Neural cell (in vitro differentiated cells): ENCODE measurements around the gene ACSL6. TPM values are rescaled to one million over a fixed set of nuclear protein-coding genes. Genes with fewer than 3 reads are reported as not detected.

Source experiments
- H2AFZ ChIP-seq: fragments of 200-600, 300-800 bp; sonication (generic), shearing (Covaris generic); 2 replicates; pipeline ENCODE4 v1.6.0; 2014; ENCODE audit warnings: low read depth, mild to moderate bottlenecking, antibody characterized with exemption, low read length, moderate library complexity
- H3F3A ChIP-seq: fragments of 200-600 bp; shearing (Covaris generic); 2 replicates; pipeline ENCODE4 v1.6.1; 2016; ENCODE audit warnings: mild to moderate bottlenecking, moderate library complexity, mixed read lengths, antibody characterized with exemption, low read length; ENCODE audit not compliant: insufficient read depth, poor library complexity, severe bottlenecking
- H3K27ac ChIP-seq: fragments of 200-600, 300-800 bp; sonication (generic), shearing (Covaris generic); 2 replicates; pipeline ENCODE4 v1.5.1; 2014; ENCODE audit warnings: mild to moderate bottlenecking, low read length, moderate library complexity
- H3K27me3 ChIP-seq: fragments of 300-800, 200-600 bp; sonication (generic), shearing (Covaris generic); 2 replicates; pipeline ENCODE4 v1.6.0; 2014; ENCODE audit warnings: mild to moderate bottlenecking, low read depth, low read length, moderate library complexity; ENCODE audit not compliant: insufficient read depth
- H3K36me3 ChIP-seq: fragments of 300-800, 200-600 bp; sonication (generic), shearing (Covaris generic); 2 replicates; pipeline ENCODE4 v1.5.1; 2014; ENCODE audit warnings: mild to moderate bottlenecking, antibody characterized with exemption, low read length, moderate library complexity; ENCODE audit not compliant: insufficient read depth
- H3K4me2 ChIP-seq: fragments of 300-800, 200-600 bp; sonication (generic), shearing (Covaris generic); 2 replicates; pipeline ENCODE4 v1.6.0; 2014; ENCODE audit warnings: mild to moderate bottlenecking, low read length
- H3K4me3 ChIP-seq: fragments of 300-800, 200-600 bp; sonication (generic), shearing (Covaris generic); 2 replicates; pipeline ENCODE4 v1.5.1; 2014; ENCODE audit warnings: mild to moderate bottlenecking, low read length, moderate library complexity
- H3K79me2 ChIP-seq: fragments of 200-600 bp; shearing (Covaris generic); replicated peaks from 2 replicates; pipeline ENCODE4 v1.6.0; 2014; ENCODE audit warnings: mild to moderate bottlenecking, low read length, moderate library complexity; ENCODE audit not compliant: insufficient read depth
- H3K9ac ChIP-seq: fragments of 300-800, 200-600 bp; sonication (generic), shearing (Covaris generic); 2 replicates; pipeline ENCODE4 v1.6.1; 2016; ENCODE audit warnings: mild to moderate bottlenecking, low read length, mixed read lengths
- H3K9me2 ChIP-seq: fragments of 200-600 bp; shearing (Covaris generic); 2 replicates; pipeline ENCODE4 v1.6.1; 2016; ENCODE audit warnings: mild to moderate bottlenecking, low read length, mixed read lengths; ENCODE audit not compliant: insufficient read depth
- H3K9me3 ChIP-seq: fragments of 200-600, 300-800 bp; sonication (generic), shearing (Covaris generic); 2 replicates; pipeline ENCODE4 v1.6.1; 2016; ENCODE audit warnings: mild to moderate bottlenecking, mixed run types, low read length, moderate library complexity, mixed read lengths
- H4K20me1 ChIP-seq: fragments of 200-600 bp; shearing (Covaris generic); 2 replicates; pipeline ENCODE4 v1.6.1; 2016; ENCODE audit warnings: mild to moderate bottlenecking, mixed run types; ENCODE audit not compliant: insufficient read depth
- EP300 ChIP-seq: fragments of 450-650 bp; conservative IDR thresholded peaks from 2 replicates; pipeline ENCODE4 v1.6.1; 2014; ENCODE audit warnings: antibody characterized with exemption, mild to moderate bottlenecking, moderate library complexity; ENCODE audit not compliant: poor library complexity, severe bottlenecking
- EZH2 ChIP-seq: fragments of 200-600, 300-800 bp; shearing (Covaris generic), sonication (generic); IDR thresholded peaks from 2 replicates; pipeline ENCODE4 v1.6.1; 2014; ENCODE audit warnings: antibody characterized with exemption, low read length, borderline replicate concordance, mild to moderate bottlenecking; ENCODE audit not compliant: insufficient read depth, poor library complexity, severe bottlenecking
- MXI1 ChIP-seq: fragments of 450-650 bp; conservative IDR thresholded peaks from 2 replicates; pipeline ENCODE4 v1.6.1; 2014; ENCODE audit warnings: antibody characterized with exemption, mild to moderate bottlenecking; ENCODE audit not compliant: poor library complexity, severe bottlenecking
- POLR2AphosphoS5 ChIP-seq: IDR thresholded peaks from 2 replicates; pipeline ENCODE4 v1.6.1; 2012
- RAD21 ChIP-seq: fragments of 450-650 bp; conservative IDR thresholded peaks from 2 replicates; pipeline ENCODE4 v1.6.1; 2014; ENCODE audit warnings: antibody characterized with exemption, mild to moderate bottlenecking, moderate library complexity
- SMC3 ChIP-seq: fragments of 450-650 bp; conservative IDR thresholded peaks from 2 replicates; pipeline ENCODE4 v1.6.1; 2014; ENCODE audit warnings: antibody characterized with exemption, mild to moderate bottlenecking, moderate library complexity; ENCODE audit not compliant: poor library complexity
- TAF1 ChIP-seq: IDR thresholded peaks from 2 replicates; pipeline ENCODE4 v1.6.1; 2012; ENCODE audit warnings: low read depth
- polyA plus RNA-seq: library from polyadenylated mRNA; depleted of rRNA; stranded (reverse); fragments of >200 nt; gene quantifications from 2 replicates; pipeline ENCODE4 v1.2.3, GENCODE V29; 2014
- TF ChIP-seq, protein P1 (sequence below): fragments of 450-650 bp; IDR thresholded peaks from 2 replicates; pipeline ENCODE4 v1.5.1; 2014; ENCODE audit warnings: antibody characterized with exemption, mild to moderate bottlenecking, moderate library complexity; ENCODE audit not compliant: poor library complexity, severe bottlenecking
- TF ChIP-seq, protein P2 (sequence below): IDR thresholded peaks from 2 replicates; pipeline ENCODE4 v1.6.1; 2012; ENCODE audit warnings: borderline replicate concordance

ACSL6 gene
- polyA plus RNA-seq, 1 donor from 2014 or later: 30.5 TPM

DNA sequence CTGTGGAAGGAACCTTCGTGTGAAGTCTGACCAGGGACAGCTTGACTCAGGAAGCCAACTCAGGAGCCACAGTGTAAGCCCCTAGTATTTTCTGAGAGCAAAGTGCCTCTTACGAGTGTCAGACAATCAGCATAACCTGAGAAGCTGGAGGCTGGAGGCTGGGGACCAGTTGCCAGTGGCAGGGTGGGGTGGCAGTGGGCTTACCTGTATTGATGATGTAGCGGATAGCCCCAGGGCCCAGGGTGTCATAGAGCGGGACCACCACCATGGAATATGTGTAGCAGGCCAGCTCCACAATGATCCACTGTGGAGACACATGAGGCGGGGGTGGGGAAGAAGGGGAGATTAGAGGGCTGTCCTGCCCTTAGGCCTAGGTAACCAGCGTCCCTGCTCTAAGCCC lies 22.9 kb downstream of the ACSL6 start:
- Histone ChIP-seq H3K27ac (no peak overlapping the region), H3K9me3 (no peaks in the 10 kb centered on the region), H3K27me3 (no peaks in the 10 kb centered on the region), H3K36me3 (no peaks in the 10 kb centered on the region), H3F3A (no peaks in the 10 kb centered on the region), H3K4me3 (no peak overlapping the region), H2AFZ (no peak overlapping the region), H3K79me2 (no peaks in the 10 kb centered on the region), H4K20me1 (no peaks in the 10 kb centered on the region), H3K9me2 (no peaks in the 10 kb centered on the region), H3K4me2 (no peak overlapping the region), H3K9ac (no peak overlapping the region)
- no peak for TF ChIP-seq EZH2

DNA sequence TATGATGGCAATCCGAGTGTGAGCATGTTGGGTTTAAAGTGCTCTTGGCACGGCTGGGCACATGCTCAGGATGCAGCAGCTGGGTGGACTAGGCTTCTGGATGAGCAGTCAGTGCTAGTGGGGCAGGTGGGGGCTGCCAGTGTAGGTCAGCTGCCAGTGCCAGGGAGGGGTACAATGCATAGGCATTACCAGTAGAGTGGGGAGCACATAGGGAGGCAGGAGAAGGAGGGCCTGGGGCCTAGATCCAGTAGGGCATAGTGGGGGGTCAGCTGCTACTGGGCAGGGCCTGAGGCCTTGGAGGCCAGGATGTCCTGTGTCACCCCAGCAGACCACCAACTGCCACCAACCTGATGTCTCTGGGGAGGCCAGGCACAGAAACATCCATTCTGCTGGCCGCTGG lies 24.2 kb downstream of the ACSL6 start:
- Histone ChIP-seq H3K79me2 (no peaks in the 10 kb centered on the region), H3K4me2 (no peak overlapping the region), H3K27me3 (no peaks in the 10 kb centered on the region), H3K9me3 (no peaks in the 10 kb centered on the region), H3K9ac (no peak overlapping the region), H2AFZ (no peak overlapping the region), H3F3A (no peaks in the 10 kb centered on the region), H3K27ac (no peak overlapping the region), H3K4me3 (no peak overlapping the region), H3K9me2 (no peaks in the 10 kb centered on the region), H3K36me3 (no peaks in the 10 kb centered on the region), H4K20me1 (no peaks in the 10 kb centered on the region)
- TF ChIP-seq SMC3 (no peak), TAF1 (no peak), POLR2AphosphoS5 (no peak), MXI1 (no peak), EZH2 (no peak), RAD21 (no peak), EP300 (no peak)
- TF ChIP-seq, protein P1, sequence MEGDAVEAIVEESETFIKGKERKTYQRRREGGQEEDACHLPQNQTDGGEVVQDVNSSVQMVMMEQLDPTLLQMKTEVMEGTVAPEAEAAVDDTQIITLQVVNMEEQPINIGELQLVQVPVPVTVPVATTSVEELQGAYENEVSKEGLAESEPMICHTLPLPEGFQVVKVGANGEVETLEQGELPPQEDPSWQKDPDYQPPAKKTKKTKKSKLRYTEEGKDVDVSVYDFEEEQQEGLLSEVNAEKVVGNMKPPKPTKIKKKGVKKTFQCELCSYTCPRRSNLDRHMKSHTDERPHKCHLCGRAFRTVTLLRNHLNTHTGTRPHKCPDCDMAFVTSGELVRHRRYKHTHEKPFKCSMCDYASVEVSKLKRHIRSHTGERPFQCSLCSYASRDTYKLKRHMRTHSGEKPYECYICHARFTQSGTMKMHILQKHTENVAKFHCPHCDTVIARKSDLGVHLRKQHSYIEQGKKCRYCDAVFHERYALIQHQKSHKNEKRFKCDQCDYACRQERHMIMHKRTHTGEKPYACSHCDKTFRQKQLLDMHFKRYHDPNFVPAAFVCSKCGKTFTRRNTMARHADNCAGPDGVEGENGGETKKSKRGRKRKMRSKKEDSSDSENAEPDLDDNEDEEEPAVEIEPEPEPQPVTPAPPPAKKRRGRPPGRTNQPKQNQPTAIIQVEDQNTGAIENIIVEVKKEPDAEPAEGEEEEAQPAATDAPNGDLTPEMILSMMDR: no peak
- TF ChIP-seq, protein P2, sequence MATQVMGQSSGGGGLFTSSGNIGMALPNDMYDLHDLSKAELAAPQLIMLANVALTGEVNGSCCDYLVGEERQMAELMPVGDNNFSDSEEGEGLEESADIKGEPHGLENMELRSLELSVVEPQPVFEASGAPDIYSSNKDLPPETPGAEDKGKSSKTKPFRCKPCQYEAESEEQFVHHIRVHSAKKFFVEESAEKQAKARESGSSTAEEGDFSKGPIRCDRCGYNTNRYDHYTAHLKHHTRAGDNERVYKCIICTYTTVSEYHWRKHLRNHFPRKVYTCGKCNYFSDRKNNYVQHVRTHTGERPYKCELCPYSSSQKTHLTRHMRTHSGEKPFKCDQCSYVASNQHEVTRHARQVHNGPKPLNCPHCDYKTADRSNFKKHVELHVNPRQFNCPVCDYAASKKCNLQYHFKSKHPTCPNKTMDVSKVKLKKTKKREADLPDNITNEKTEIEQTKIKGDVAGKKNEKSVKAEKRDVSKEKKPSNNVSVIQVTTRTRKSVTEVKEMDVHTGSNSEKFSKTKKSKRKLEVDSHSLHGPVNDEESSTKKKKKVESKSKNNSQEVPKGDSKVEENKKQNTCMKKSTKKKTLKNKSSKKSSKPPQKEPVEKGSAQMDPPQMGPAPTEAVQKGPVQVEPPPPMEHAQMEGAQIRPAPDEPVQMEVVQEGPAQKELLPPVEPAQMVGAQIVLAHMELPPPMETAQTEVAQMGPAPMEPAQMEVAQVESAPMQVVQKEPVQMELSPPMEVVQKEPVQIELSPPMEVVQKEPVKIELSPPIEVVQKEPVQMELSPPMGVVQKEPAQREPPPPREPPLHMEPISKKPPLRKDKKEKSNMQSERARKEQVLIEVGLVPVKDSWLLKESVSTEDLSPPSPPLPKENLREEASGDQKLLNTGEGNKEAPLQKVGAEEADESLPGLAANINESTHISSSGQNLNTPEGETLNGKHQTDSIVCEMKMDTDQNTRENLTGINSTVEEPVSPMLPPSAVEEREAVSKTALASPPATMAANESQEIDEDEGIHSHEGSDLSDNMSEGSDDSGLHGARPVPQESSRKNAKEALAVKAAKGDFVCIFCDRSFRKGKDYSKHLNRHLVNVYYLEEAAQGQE: no peak
